ENCODE measurements around the gene NR1I2. TPM values are rescaled to one million over a fixed set of nuclear protein-coding genes. Genes with fewer than 3 reads are reported as not detected.

Gene NR1I2
- total and polyA plus RNA-seq, 9 of the 15 experiments (the other 6 are each of a cell fraction or from before 2014, with no cell fraction given): not detected

DNA sequence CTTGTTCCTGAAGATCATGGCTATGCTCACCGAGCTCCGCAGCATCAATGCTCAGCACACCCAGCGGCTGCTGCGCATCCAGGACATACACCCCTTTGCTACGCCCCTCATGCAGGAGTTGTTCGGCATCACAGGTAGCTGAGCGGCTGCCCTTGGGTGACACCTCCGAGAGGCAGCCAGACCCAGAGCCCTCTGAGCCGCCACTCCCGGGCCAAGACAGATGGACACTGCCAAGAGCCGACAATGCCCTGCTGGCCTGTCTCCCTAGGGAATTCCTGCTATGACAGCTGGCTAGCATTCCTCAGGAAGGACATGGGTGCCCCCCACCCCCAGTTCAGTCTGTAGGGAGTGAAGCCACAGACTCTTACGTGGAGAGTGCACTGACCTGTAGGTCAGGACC lies 35.2 kb downstream of the NR1I2 start:
- intact Hi-C loops (cut with micrococcal nuclease): loop anchor here (10.0 kb wide), 1 partner anchor 62 kb away; no protein-coding TSS in a partner anchor
- in situ Hi-C loops (cut with MboI): no loop called here
- CTCF ChIA-PET (ENCODE audit: low intra/inter-chr PET ratio): no interaction called here

More for the DNA sequence above, 35.2 kb downstream of the NR1I2 start:
- no peaks in the 10 kb centered on the region for H3K9me1 ChIP-seq (ENCODE audit: control insufficient read depth, insufficient read depth, low read length)
- no peak for TF ChIP-seq ZNF695 (CRISPR knock-in tag; IDR thresholded peaks at IDR 0.05)
- TF ChIP-seq, protein P1, sequence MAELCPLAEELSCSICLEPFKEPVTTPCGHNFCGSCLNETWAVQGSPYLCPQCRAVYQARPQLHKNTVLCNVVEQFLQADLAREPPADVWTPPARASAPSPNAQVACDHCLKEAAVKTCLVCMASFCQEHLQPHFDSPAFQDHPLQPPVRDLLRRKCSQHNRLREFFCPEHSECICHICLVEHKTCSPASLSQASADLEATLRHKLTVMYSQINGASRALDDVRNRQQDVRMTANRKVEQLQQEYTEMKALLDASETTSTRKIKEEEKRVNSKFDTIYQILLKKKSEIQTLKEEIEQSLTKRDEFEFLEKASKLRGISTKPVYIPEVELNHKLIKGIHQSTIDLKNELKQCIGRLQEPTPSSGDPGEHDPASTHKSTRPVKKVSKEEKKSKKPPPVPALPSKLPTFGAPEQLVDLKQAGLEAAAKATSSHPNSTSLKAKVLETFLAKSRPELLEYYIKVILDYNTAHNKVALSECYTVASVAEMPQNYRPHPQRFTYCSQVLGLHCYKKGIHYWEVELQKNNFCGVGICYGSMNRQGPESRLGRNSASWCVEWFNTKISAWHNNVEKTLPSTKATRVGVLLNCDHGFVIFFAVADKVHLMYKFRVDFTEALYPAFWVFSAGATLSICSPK (IDR thresholded peaks at IDR 0.05; ENCODE audit: borderline replicate concordance): no peak
- no peak for TF ChIP-seq BRD4 (IDR thresholded peaks at IDR 0.05)
- TF ChIP-seq SP2 (IDR thresholded peaks at IDR 0.05; ENCODE audit: extremely low read depth, low read depth, low read length, poor library complexity, severe bottlenecking): no peak
- TF ChIP-seq HNRNPK (IDR thresholded peaks at IDR 0.05; ENCODE audit: low read depth, low read length, poor library complexity, severe bottlenecking): no peak
- TF ChIP-seq ZNF23 (CRISPR knock-in tag; IDR thresholded peaks at IDR 0.05): no peak
- TF ChIP-seq, protein P2, sequence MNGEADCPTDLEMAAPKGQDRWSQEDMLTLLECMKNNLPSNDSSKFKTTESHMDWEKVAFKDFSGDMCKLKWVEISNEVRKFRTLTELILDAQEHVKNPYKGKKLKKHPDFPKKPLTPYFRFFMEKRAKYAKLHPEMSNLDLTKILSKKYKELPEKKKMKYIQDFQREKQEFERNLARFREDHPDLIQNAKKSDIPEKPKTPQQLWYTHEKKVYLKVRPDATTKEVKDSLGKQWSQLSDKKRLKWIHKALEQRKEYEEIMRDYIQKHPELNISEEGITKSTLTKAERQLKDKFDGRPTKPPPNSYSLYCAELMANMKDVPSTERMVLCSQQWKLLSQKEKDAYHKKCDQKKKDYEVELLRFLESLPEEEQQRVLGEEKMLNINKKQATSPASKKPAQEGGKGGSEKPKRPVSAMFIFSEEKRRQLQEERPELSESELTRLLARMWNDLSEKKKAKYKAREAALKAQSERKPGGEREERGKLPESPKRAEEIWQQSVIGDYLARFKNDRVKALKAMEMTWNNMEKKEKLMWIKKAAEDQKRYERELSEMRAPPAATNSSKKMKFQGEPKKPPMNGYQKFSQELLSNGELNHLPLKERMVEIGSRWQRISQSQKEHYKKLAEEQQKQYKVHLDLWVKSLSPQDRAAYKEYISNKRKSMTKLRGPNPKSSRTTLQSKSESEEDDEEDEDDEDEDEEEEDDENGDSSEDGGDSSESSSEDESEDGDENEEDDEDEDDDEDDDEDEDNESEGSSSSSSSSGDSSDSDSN (IDR thresholded peaks at IDR 0.05; ENCODE audit: borderline replicate concordance in 1 of 2, low read depth in 2 of 2, low read length in 2 of 2): no peak
- TF ChIP-seq HDGF (IDR thresholded peaks at IDR 0.05): no peak
- no peak for TF ChIP-seq OTX1 (CRISPR knock-in tag; IDR thresholded peaks at IDR 0.05)
- TF ChIP-seq SMARCA4 (IDR thresholded peaks at IDR 0.05): no peak
- TF ChIP-seq, protein P3, sequence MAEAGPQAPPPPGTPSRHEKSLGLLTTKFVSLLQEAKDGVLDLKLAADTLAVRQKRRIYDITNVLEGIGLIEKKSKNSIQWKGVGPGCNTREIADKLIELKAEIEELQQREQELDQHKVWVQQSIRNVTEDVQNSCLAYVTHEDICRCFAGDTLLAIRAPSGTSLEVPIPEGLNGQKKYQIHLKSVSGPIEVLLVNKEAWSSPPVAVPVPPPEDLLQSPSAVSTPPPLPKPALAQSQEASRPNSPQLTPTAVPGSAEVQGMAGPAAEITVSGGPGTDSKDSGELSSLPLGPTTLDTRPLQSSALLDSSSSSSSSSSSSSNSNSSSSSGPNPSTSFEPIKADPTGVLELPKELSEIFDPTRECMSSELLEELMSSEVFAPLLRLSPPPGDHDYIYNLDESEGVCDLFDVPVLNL (CRISPR knock-in tag; IDR thresholded peaks at IDR 0.05; ENCODE audit: low read depth): no peak
- TF ChIP-seq ZNF408 (CRISPR knock-in tag; IDR thresholded peaks at IDR 0.05; ENCODE audit: low read depth): no peak
- no peak for TF ChIP-seq ESRRA (IDR thresholded peaks at IDR 0.05; ENCODE audit: borderline replicate concordance, low read depth)
- H3K4me3 ChIP-seq: no peak overlapping the region
- H4K20me1 ChIP-seq (replicated peaks; ENCODE audit: control insufficient read depth, insufficient read depth, low read length): no peaks in the 10 kb centered on the region
- no peak overlapping the region for H3K9ac ChIP-seq (ENCODE audit: insufficient read depth in 1 of 2, low read depth in 2 of 2, low read length in 2 of 2)
- H2AFZ ChIP-seq (ENCODE audit: low read depth, low read length): no peak overlapping the region
- peaks cover 6 to 25% of the 10 kb centered on the region in 2 experiments; a peak in 4 of 5 replicates for H3K27me3 ChIP-seq (ENCODE audit: control insufficient read depth in 2 of 2, insufficient read depth in 2 of 2, low read length in 2 of 2)
- no peaks in the 10 kb centered on the region for H3K36me3 ChIP-seq (ENCODE audit: control insufficient read depth, insufficient read depth, low read length)
- ATAC-seq (no peak), DNase-seq (ENCODE audit: extremely low read depth in 1 of 4, low spot score in 3 of 4) (no peak), FAIRE-seq (no peak)
- BruUV-seq (replicated peaks): no TSS peak
- no peak overlapping the region for H3K27ac ChIP-seq (ENCODE audit: extremely low read depth, low read depth, low read length)
- no peaks in the 10 kb centered on the region for H3K4me1 ChIP-seq (replicated peaks in 1 of 2; ENCODE audit: control insufficient read depth in 2 of 2, insufficient read depth in 2 of 2, low read length in 2 of 2)
- 6% methylated on average over 5 of the region's 12 CpGs for WGBS (ENCODE audit: insufficient coverage, low coverage, missing lambda C conversion rate)
- H3K4me2 ChIP-seq (ENCODE audit: insufficient read depth, low read length): no peak overlapping the region
- H3K9me3 ChIP-seq (replicated peaks; ENCODE audit: control insufficient read depth, insufficient read depth, low read depth, low read length): no peaks in the 10 kb centered on the region
- POLR2A ChIA-PET: interaction anchor here (0.5 to 0.6 kb wide), 2 partner anchors 8 to 216 kb away, joined by 3 to 4 read pairs; no protein-coding TSS in a partner anchor
- H3K79me2 ChIP-seq (ENCODE audit: control insufficient read depth, insufficient read depth, low read length): no peaks in the 10 kb centered on the region

Measured in K562 (cell line).